Brain pericyte (primary cell): ENCODE measurements around the gene CAPN12.
A peak's percentile ranks its signal among the peaks of the same experiment; 100 is the strongest.
"Not testable (repeated sequence)": the region's sequence is repeated elsewhere in the genome, so short reads cannot be mapped to it uniquely, and the experiment has no call there.

Source experiments
- DNase-seq: peaks from one replicate; pipeline ENCODE4 v3.0.0-alpha.2; 2012; ENCODE audit warnings: low read depth, low spot score

The CAPN12 gene

DNA sequence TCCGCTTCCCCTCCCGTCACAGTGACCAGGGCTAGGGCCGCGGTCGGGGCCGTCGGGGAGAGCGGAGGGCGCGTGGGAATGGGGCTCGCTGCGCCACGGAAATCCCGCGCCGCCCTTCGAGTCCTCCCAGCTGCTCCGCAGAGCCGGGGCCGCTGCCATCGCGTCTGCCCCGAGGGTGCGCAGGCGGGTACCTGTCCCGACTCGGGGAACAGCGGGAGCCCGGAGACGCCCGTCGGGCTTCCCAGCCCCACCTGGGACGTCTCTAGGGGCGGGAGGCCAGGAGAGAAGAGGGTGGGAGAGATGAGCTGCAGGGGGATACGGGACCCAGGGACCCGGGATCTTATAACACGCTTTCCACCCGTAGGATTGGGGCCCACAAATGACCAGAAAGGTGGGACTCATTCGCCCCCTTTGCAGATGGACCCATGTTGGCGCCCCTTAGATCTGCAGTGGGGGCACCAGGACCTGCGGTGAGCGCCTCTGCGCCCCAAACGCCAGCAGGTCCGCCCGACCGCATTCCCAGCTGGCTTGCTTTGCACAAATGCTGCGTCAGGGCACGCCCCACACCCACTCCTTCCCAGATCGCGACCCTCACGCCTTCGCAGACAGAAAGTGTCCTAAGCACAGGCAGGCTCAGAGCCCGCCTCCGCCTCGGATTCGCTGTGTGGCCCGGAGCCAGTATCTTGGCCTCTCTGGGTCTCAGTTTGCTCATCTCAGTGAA, 26.1 kb upstream of the CAPN12 start:
- DNase-seq: not testable (repeated sequence)

DNA sequence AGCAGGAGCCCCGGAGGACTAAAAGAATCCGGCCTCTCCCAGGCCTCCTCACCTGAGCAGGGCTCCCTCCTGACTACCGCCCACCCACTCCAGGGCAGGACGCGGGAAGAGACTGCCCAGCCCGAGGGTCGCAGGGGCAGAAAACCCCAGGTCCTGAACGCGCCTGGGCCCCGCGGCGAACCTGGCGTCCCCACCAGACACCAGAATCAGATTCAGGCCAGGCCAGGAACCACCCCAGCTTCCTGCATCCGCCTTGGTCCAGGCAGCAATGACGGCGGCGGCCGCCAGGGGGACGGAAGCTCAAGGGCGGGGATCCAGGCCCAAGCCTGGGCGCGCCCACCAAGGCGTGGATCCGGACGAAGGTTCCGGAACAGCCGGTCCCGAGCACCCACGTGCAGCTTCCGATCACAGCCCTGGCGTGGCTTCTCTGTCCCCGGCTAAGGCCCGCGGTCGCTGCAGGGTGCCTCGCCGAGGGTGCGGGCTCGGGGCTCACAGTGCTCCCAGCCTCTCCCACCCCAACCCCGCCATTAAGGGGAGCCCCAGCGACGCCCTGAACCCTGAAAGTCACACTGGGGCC, 25.4 kb upstream of the CAPN12 start:
- DNase-seq: peak; percentile 12

DNA sequence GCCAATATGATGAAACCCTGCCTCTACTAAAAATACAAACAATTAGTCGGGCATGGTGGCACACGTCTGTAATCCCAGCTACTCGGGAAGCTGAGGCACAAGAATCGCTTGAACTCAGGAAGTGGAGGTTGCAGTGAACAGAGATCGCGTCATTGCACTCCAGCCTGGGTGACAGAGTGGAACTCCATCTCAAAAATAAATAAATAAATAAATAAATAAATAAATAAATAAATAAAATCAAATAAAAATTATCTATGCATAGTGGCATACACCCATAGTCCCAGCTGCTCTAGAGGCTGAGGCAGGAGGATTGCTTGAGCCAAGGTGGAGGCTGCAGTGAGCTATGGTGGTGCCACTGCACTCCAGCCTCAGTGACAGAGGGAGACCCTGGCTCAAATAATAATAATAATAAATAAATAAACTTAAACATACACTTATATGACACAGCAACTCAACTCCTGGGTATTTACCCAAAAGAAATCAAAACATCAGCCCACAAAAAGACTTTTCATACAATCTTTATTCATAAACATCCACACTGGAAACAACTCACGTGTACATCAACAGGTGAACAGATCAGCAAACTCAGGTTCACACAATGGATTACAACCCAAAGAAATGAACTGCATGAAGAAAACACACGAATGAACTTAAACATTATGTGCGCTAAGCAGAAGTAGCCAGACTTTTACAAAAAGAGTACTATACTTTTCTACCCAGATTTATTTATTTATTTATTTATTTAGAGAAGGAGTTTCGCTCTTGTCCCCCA, 22.2 kb upstream of the CAPN12 start:
- no peak for DNase-seq

- DNase-seq: no peak
These were observed 20.9 kb upstream of the CAPN12 start for GRCh38 chr19:38765214-38765613.

DNA sequence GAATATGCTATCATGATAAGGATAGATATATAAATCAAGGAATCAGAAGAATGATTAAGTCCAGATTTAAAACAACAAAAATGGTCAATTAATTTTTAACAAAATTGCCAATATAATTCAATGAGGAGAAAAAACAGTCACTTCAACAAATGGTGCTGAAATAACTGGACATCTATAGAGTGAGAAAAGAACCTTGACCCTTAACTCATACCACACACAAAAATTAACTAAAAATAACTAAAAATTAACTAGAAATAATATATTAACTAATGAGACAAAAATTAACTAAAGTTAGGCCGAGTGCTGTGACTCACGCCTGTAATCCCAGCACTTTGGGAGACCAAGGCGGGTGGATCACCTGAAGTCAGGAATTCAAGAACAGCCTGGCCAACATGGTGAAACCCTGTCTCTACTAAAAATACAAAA, 19.5 kb upstream of the CAPN12 start:
- no peak for DNase-seq

DNA sequence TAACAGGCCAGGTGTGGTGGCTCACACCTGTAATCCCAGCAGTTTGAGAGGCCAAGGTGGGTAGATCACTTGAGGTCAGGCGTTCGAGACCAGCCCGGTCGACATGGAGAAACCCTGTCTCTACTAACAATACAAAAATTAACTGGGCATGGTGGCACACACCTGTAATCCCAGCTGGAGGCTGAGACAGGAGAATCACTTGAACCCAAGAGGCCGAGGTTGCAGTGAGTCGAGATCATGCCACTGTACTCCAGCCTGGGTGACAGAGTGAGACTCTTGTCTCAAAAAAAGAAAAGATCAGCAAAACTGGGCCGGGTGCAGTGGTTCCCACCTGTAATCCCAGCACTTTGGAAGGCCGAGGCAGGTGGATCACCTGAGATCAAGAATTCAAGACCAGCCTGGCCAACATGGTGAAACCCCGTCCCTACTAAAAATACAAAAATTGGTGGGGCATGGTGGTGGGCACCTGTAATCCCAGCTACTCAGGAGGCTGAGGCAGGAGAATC, 17.7 kb upstream of the CAPN12 start:
- not testable (repeated sequence) for DNase-seq

DNA sequence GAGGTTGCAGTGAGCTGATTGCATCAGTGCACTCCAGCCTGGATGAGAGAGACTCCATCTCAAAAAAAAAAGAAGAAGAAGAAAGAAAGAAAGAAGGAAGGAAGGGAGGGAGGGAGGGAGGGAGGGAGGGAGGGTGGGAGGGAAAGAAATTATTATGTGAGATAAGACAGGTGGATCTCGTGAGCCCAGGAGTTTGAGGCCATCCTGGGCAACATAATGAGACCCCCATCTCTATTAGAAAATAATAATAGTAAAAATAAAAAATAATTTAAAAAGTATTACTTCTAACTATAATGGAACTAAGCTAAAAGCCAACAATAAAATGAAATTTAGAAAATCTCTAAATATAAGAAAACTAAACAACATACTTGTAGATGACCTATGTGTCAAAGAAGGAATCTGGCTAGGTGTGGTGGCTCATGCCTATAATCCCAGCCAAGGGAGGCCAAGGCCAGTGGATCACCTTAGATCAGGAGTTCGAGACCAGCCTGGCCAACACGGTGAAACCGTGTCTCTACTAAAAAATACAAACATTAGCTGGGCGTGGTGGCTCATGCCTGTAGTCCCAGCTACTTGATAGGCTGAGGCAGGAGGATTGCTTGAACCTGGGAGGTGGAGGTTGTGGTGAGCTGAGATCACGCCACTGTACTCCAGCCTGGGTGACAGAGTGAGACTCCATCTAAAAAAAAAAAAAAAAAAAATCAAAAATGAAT, 16.7 kb upstream of the CAPN12 start:
- not testable (repeated sequence) for DNase-seq

- no peak for DNase-seq
These were observed 15.3 kb upstream of the CAPN12 start for GRCh38 chr19:38759590-38760003.

GRCh38 chr19:38754196-38754595, 9.9 kb upstream of the CAPN12 start:
- not testable (repeated sequence) for DNase-seq

DNA sequence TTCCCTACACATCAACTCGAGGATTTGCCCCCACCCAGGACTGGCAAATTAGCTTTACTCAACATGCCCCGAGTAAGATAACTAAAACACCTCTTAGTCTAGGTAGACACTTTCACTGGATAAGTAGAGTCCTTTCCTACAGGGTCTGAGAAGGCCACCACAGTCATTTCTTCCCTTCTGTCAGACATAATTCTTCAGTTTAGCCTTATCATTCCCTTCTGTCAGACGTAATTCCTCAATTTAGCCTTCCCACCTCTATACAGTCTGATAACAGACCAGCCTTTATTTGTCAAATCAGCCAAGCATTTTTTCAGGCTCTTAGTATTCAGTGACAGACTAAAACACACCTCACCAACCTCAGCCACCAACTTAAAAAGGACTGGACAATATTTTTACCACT, 9.5 kb upstream of the CAPN12 start:
- not testable (repeated sequence) for DNase-seq

DNA sequence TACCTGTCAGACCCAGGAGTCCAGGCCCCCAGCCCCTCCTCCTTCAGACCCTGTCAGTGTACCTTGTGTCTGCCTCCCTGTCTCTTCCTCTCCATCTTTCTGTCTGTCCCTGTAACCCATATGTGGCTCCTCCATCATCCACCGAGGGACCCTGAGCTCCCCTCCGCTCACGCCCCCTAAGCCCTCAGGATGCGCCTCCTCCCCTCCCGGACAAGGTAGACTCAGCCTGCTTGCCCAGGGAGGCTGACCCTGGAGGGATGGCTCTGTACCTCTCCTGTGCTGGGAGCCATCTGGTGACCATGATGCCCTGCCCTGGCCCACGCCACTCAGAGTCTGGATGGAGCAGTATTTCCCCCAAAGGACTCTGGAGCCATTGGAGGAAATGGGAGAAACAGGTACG, 1.0 kb upstream of the CAPN12 start:
- DNase-seq: no peak

- DNase-seq: no peak
These were observed 600 bp upstream of the CAPN12 start for GRCh38 chr19:38744874-38745273.

GRCh38 chr19:38743394-38744297, 628 bp downstream of the CAPN12 start:
- DNase-seq: no peak

DNA sequence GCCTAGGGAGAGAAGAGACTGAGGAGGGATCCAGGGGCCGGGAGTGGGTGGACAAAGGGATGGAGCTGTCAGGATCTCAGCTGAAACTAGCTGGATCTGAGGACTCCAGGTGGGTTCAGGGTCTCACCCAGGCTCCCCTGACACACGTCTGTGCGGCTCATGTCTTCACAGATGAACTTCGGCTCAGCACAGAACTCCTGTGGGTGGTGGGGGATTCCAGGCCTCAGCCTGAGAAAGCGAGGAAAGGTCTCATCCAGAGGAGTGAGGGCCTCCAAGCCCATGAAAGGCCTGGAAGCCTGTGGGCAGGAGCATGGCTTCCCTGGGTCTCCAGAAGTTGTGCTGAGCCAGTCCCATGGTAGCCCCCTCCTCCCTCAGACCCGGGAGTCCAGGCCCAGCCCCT, 1.4 kb downstream of the CAPN12 start:
- DNase-seq: no peak

DNA sequence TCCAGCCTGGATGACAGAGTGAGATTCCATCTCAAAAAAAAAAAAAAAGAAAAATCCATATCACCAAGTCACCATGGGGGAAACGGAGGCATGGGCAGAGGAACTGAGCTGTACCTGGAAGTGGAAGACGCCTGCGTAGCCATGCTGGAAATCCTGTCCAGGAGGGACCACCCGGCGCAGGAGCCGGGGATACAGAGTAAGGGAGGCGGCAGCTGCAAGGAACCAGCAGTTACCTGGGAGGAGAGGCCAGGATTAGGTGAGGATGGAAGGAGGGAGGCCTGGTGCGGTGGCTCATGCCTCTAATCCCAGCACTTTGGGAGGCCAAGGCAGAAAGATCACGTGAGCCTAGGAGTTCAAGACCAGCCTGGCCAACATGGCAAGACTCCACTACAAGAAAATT, 2.0 kb downstream of the CAPN12 start:
- DNase-seq: no peak

- no peak for DNase-seq
These were observed 2.6 kb downstream of the CAPN12 start for GRCh38 chr19:38741670-38742069.

DNA sequence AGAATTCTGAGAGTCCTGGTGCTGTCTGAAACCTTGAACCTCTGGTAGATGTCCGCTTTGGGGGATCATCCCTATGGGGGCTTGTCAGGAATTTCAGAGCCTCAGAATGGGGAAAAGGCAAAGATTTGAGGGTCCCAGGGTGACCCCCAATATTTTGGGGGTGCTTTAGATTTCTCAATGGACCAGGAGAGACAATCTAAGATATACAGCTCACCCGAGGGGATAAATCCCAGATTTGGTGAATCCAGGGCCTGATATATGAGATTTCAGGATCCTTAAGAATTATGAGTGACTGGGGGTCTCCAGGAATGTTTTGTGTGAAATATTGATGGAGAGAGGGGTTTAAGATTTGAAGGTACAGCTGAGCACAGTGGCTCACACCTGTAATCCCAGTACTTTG, 3.3 kb downstream of the CAPN12 start:
- no peak for DNase-seq

- no peak for DNase-seq
These were observed 4.0 kb downstream of the CAPN12 start for GRCh38 chr19:38740257-38740592.

DNA sequence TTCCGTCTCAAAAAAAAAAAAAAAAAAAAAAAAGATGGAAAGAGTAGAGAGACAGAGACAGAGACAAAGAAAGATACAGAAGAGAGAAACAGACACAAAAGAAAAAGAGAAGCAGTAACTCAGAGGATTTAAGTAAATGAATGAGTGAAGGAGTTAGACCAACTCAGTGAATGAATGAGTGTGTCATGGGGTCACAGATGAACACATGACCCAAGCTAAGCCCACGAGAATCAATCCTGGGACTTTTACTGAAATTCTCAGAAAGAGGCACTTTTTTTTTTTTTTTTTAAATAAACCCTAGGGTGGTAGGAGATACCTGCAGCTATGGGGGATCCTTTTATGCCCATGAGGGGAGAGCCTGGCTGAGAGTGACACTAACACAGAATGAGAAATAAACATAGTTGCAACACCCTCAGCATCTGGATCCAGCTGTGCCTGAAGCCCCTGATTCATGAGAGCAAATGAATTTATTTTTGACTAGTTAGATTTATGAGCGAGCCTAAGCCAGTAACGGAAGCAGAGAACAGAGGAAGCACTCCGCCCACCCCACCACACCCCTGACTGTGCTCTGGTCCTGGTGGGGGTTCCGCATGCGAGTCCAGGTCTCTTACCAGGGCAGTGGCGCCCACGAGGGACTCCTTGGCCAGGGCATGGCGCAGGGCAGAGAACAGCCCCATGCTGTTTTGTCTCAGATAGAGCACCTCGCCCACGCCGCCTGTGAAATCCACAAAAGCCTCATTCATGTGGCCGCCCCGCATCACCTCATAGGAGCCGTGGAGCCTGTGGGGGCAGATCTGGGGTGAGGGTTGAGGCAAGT, 4.6 kb downstream of the CAPN12 start:
- DNase-seq: no peak
